Hepatocyte (in vitro differentiated cells): ENCODE data around the gene MAG. TPM values are rescaled to one million over a fixed set of nuclear protein-coding genes. Genes with fewer than 3 reads are reported as not detected.

Source experiments
- DNase-seq: peaks from one replicate; pipeline ENCODE4 v3.0.0-alpha.2; 2016; ENCODE audit warnings: low spot score
- H2AFZ ChIP-seq: fragments of 200-600 bp; sonication (generic); 2 replicates; pipeline ENCODE4 v1.6.0; 2016; ENCODE audit warnings: antibody characterized with exemption, mild to moderate bottlenecking
- H3K27ac ChIP-seq: fragments of 200-600 bp; sonication (generic); 2 replicates; pipeline ENCODE4 v1.5.1; 2016; ENCODE audit warnings: mild to moderate bottlenecking
- H3K27me3 ChIP-seq: fragments of 200-600 bp; sonication (generic); 2 replicates; pipeline ENCODE4 v1.6.1; 2016
- H3K36me3 ChIP-seq: fragments of 200-600 bp; sonication (generic); replicated peaks from 2 replicates; pipeline ENCODE4 v1.5.1; 2016; ENCODE audit warnings: low read depth; ENCODE audit not compliant: insufficient read depth
- H3K4me1 ChIP-seq: fragments of 200-600 bp; sonication (generic); 2 replicates; pipeline ENCODE4 v1.5.1; 2016; ENCODE audit warnings: mild to moderate bottlenecking, moderate library complexity; ENCODE audit not compliant: insufficient read depth
- H3K4me2 ChIP-seq: fragments of 200-600 bp; sonication (generic); 2 replicates; pipeline ENCODE4 v1.6.0; 2016
- H3K4me3 ChIP-seq: fragments of 200-600 bp; sonication (generic); 2 replicates; pipeline ENCODE4 v1.5.1; 2016; ENCODE audit warnings: mild to moderate bottlenecking
- H3K79me2 ChIP-seq: fragments of 200-600 bp; sonication (generic); 2 replicates; pipeline ENCODE4 v1.6.0; 2017; ENCODE audit warnings: mild to moderate bottlenecking
- H3K9me2 ChIP-seq: fragments of 200-600 bp; sonication (generic); replicated peaks from 2 replicates; pipeline ENCODE4 v1.6.0; 2017; ENCODE audit warnings: mild to moderate bottlenecking; ENCODE audit not compliant: insufficient read depth
- H3K9me3 ChIP-seq: fragments of 200-600 bp; sonication (generic); 2 replicates; pipeline ENCODE4 v1.5.1; 2016; ENCODE audit warnings: low read depth, mild to moderate bottlenecking
- H4K20me1 ChIP-seq: fragments of 200-600 bp; sonication (generic); 2 replicates; pipeline ENCODE4 v1.6.0; 2016; ENCODE audit warnings: mild to moderate bottlenecking; ENCODE audit not compliant: insufficient read depth, poor library complexity, severe bottlenecking
- CTCF ChIP-seq: fragments of 200-600 bp; sonication (generic); IDR thresholded peaks from 2 replicates; pipeline ENCODE4 v1.5.1; 2016; ENCODE audit warnings: antibody characterized with exemption, mild to moderate bottlenecking; ENCODE audit not compliant: poor library complexity
- EZH2 ChIP-seq: fragments of 200-600 bp; sonication (generic); IDR thresholded peaks from 2 replicates; pipeline ENCODE4 v1.6.1; 2016; ENCODE audit warnings: antibody characterized with exemption, mild to moderate bottlenecking, borderline replicate concordance
- EZH2phosphoT487 ChIP-seq: fragments of 200-600 bp; sonication (generic); IDR thresholded peaks from one replicate; pipeline ENCODE4 v1.6.1; 2018; ENCODE audit warnings: antibody characterized with exemption, mild to moderate bottlenecking, low read depth, moderate library complexity; ENCODE audit not compliant: unreplicated experiment, severe bottlenecking
- WGBS: methylation state at CpG from one replicate; pipeline ENCODE4 v1.1.6; 2016; ENCODE audit warnings: low lambda C conversion rate; ENCODE audit errors: missing lambda C conversion rate; 5-methylcytosine and 5-hydroxymethylcytosine counted together
- polyA plus RNA-seq: library from polyadenylated mRNA; unstranded; fragments of >200 nt; fragmentation: Nextera tagmentation; extraction: Ambion mirVana; gene quantifications from 2 replicates; pipeline ENCODE4 v1.2.1, GENCODE V29; 2016
- total RNA-seq: library from RNA; depleted of rRNA; stranded (reverse); fragments of >200 nt; gene quantifications from 2 replicates; pipeline ENCODE4 v1.2.3, GENCODE V29; 2014

MAG gene
- total and polyA plus RNA-seq, 2 experiments from 2014 or later: 0.47 TPM; not detected in 1

GRCh38 chr19:35261356-35262100 lies 30.4 kb upstream of the MAG start:
- no peak for DNase-seq
- H3K4me2 ChIP-seq: no peak overlapping the region
- no peak overlapping the region for H3K27ac ChIP-seq
- H3K27me3 ChIP-seq: no peaks in the 10 kb centered on the region
- TF ChIP-seq EZH2phosphoT487 (no peak), CTCF (no peak), EZH2 (no peak)
- H3K4me3 ChIP-seq: no peak overlapping the region
- no peaks in the 10 kb centered on the region for H4K20me1 ChIP-seq
- no peaks in the 10 kb centered on the region for H3K36me3 ChIP-seq
- H3K4me1 ChIP-seq: peaks cover 7% of the 10 kb centered on the region
- H3K79me2 ChIP-seq: peaks cover 5% of the 10 kb centered on the region
- no peak overlapping the region for H2AFZ ChIP-seq
- H3K9me2 ChIP-seq: no peaks in the 10 kb centered on the region
- no peaks in the 10 kb centered on the region for H3K9me3 ChIP-seq
- WGBS: 85% methylated on average over 12 of the region's 12 CpGs

- Histone ChIP-seq H3K4me2 (no peak overlapping the region), H3K36me3 (no peaks in the 10 kb centered on the region), H2AFZ (no peak overlapping the region), H4K20me1 (no peaks in the 10 kb centered on the region), H3K27ac (no peak overlapping the region), H3K27me3 (no peaks in the 10 kb centered on the region), H3K79me2 (peaks cover 10% of the 10 kb centered on the region), H3K9me3 (no peaks in the 10 kb centered on the region), H3K9me2 (no peaks in the 10 kb centered on the region), H3K4me3 (no peak overlapping the region), H3K4me1 (peaks cover 7% of the 10 kb centered on the region)
- DNase-seq: peak; percentile 3
- no peak for TF ChIP-seq EZH2
- TF ChIP-seq CTCF: no peak
- TF ChIP-seq EZH2phosphoT487: no peak
- WGBS: 91% methylated on average over 17 of the region's 17 CpGs
These were observed 29.7 kb upstream of the MAG start for GRCh38 chr19:35262101-35262761.

- Histone ChIP-seq H3K9me3 (no peaks in the 10 kb centered on the region), H4K20me1 (no peaks in the 10 kb centered on the region), H3K4me3 (no peak overlapping the region), H3K36me3 (no peaks in the 10 kb centered on the region), H3K9me2 (no peaks in the 10 kb centered on the region), H3K27ac (no peak overlapping the region), H3K4me2 (no peak overlapping the region), H3K4me1 (peaks cover 7% of the 10 kb centered on the region), H2AFZ (no peak overlapping the region), H3K27me3 (no peaks in the 10 kb centered on the region), H3K79me2 (peaks cover 12% of the 10 kb centered on the region)
- TF ChIP-seq EZH2phosphoT487 (no peak), CTCF (no peak), EZH2 (no peak)
- 89% methylated on average over 7 of the region's 7 CpGs for WGBS
- no peak for DNase-seq
These were observed 27.5 kb upstream of the MAG start for GRCh38 chr19:35264268-35265125.
